COR-L47 (cell line): ENCODE measurements around the gene APOC3.

Source experiments
- DNase-seq: peaks from one replicate; lab custom pipeline; 2025; lab: John Stamatoyannopoulos, UW

The APOC3 gene

GRCh38 chr11:116849060-116849459 lies 19.4 kb downstream of the APOC3 start:
- no peak for DNase-seq

GRCh38 chr11:116849486-116849885 lies 19.8 kb downstream of the APOC3 start:
- no peak for DNase-seq

- no peak for DNase-seq
These were observed 21.9 kb downstream of the APOC3 start for GRCh38 chr11:116851626-116852025.

GRCh38 chr11:116852261-116853031 lies 22.7 kb downstream of the APOC3 start:
- DNase-seq, result no peak

GRCh38 chr11:116853461-116854073 lies 23.9 kb downstream of the APOC3 start:
- peak; percentile 62 for DNase-seq

- DNase-seq, result no peak
These were observed 25.7 kb downstream of the APOC3 start for GRCh38 chr11:116855413-116855812.

- DNase-seq, result no peak
These were observed 26.7 kb downstream of the APOC3 start for GRCh38 chr11:116856423-116856822.

GRCh38 chr11:116857316-116857715 lies 27.6 kb downstream of the APOC3 start:
- no peak for DNase-seq

- no peak for DNase-seq
These were observed 28.2 kb downstream of the APOC3 start for GRCh38 chr11:116857936-116858335.

- DNase-seq, result no peak
These were observed 29.5 kb downstream of the APOC3 start for GRCh38 chr11:116859175-116859574.

- DNase-seq, result no peak
These were observed 30.6 kb downstream of the APOC3 start for GRCh38 chr11:116860303-116860702.

GRCh38 chr11:116861539-116861938 lies 31.8 kb downstream of the APOC3 start:
- no peak for DNase-seq

GRCh38 chr11:116862185-116862584 lies 32.5 kb downstream of the APOC3 start:
- no peak for DNase-seq

GRCh38 chr11:116862951-116863350 lies 33.2 kb downstream of the APOC3 start:
- no peak for DNase-seq

GRCh38 chr11:116864531-116864930 lies 34.8 kb downstream of the APOC3 start:
- no peak for DNase-seq

- no peak for DNase-seq
These were observed 36.0 kb downstream of the APOC3 start for GRCh38 chr11:116865696-116866095.

GRCh38 chr11:116866804-116867455 lies 37.2 kb downstream of the APOC3 start:
- no peak for DNase-seq

- DNase-seq, result no peak
These were observed 37.9 kb downstream of the APOC3 start for GRCh38 chr11:116867619-116868018.

GRCh38 chr11:116868066-116868465 lies 38.4 kb downstream of the APOC3 start:
- DNase-seq, result no peak

GRCh38 chr11:116869610-116870009 lies 39.9 kb downstream of the APOC3 start:
- no peak for DNase-seq

- DNase-seq, result no peak
These were observed 40.3 kb downstream of the APOC3 start for GRCh38 chr11:116870054-116870453.

GRCh38 chr11:116871248-116871647 lies 41.5 kb downstream of the APOC3 start:
- DNase-seq, result peak; percentile 36

- no peak for DNase-seq
These were observed 43.7 kb downstream of the APOC3 start for GRCh38 chr11:116873381-116873780.
